Testis (tissue), 2 donors: ENCODE measurements around the gene CCNG2.

ENCODE experiments used
- CTCF ChIP-seq, 3 experiments: fragments of 450-650 bp in 2 of 3; fragments of 200-600 bp in 1 of 3; sonication (generic) in 1 of 3; IDR thresholded peaks; one replicate each; pipeline ENCODE4 v1.5.1; 2016 to 2019; ENCODE audit warnings: antibody characterized with exemption in 3 of 3, mild to moderate bottlenecking in 2 of 3, moderate library complexity in 1 of 3
- POLR2A ChIP-seq: fragments of 450-650 bp; IDR thresholded peaks from one replicate; pipeline ENCODE4 v1.6.1; 2017; ENCODE audit warnings: antibody characterized with exemption, mild to moderate bottlenecking, moderate library complexity

GRCh38 chr4:77158487-77158861, 1.5 kb downstream of the CCNG2 start:
- TF ChIP-seq CTCF (IDR thresholded peaks at IDR 0.05): no peak
- no peak for TF ChIP-seq POLR2A
